Measurements from ENCODE around the gene MARVELD2.

- TF ChIP-seq CTCF (IDR thresholded peaks at IDR 0.05), result no peak
- no peak for TF ChIP-seq POLR2A (IDR thresholded peaks at IDR 0.05)
Measured at GRCh38 chr5:69468631-69469030, 53.7 kb downstream of the MARVELD2 start.

Measured in esophagus squamous epithelium (tissue), 4 donors.